HG03097 (cell line): ENCODE data around the gene GPR171.

Source experiments
- ATAC-seq: cut with Tn5 transposase; IDR thresholded peaks from one replicate; pipeline ENCODE4 v1.9.1; 2021; ENCODE audit not compliant: unreplicated experiment, low FRiP score

Gene GPR171

DNA sequence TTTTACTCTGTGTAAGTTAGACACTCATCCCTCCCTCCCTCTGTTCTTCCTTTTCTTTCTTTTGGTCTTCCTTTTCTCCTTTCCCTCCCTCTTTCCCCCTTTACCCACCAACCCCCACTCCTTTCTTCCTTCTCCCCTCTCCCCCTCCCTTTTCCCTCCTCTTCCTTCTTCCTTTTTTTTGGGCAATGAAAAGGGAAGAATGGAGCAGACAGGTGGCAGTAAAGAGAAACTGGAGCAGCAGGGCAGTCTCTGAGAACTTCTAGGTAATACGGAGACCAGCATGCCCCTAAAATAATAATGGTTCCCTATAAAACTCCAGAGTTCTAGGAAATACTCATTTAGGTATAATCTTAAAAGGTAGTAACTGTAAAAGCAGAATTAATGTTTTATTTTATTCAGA, 11.4 kb upstream of the GPR171 start:
- ATAC-seq = no peak

DNA sequence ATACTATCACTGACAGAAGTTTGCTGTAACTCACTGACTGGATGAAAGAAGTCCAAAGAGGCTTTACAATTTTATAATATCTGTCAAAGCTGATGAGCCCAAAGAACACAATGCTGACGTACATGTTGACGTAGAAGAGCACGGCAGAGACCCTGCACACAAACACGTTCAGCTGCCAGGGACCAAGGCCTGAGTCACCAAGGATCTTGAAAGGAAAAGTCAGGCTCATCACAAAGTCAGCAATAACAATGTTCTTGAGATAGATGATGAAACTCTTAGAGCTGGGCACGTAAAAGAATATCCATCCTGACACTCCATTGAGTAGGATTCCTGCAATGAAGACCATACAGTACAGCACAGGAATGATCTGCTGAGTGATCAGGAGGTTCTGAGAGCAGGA, 10.9 kb upstream of the GPR171 start:
- ATAC-seq = no peak

DNA sequence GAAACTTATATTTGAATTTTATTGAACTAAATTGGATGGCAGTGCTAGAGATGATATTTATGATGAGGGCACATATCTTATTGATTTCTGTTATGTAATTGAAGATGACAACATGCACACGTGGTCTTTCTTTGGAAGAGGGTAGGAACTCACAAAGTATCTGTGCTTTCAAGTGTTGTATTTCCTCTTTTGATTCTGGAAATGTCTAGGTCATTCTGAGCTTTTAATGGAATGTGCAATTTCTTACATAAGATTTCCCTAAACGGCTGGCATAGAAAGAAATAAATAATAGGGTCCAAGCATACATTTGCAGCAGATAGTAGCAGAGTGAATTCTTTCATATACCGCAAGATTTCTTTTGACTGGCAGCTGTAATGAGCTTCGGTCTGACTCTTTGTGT, 10.1 kb upstream of the GPR171 start:
- no peak for ATAC-seq

DNA sequence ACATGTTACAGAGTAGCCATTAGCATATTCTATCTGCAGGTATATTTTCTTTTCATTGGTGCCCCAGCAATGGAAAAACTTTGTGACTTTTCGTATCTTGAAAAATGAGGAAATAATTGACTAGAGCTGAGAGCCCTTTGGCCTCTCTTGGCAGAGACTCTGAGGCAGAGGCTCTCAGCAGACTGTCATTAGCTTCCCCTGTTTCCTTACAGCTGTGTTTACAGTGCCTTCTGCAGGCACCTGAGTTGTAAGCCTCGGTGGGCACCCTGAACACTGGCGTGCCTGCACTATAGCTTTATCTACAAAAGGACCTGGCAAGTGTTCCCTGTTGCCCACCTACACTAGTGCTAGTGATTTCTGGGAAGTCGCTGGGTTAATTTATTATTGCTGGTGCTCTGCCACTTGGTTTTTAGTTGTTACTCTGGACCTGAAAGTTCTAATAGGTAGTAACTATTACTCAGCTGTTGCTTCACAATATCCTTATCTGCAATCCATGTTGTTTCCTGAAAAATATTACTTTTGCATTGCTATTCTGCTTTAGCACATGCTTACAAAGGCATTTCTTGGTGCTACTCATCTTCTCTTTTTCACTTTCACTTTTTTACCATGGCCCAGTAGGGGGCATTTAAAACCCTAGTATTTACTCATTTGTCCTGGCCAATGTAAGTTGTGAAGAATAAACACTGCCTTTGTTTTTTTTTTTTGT, 7.8 kb upstream of the GPR171 start:
- ATAC-seq = peak; percentile 70

DNA sequence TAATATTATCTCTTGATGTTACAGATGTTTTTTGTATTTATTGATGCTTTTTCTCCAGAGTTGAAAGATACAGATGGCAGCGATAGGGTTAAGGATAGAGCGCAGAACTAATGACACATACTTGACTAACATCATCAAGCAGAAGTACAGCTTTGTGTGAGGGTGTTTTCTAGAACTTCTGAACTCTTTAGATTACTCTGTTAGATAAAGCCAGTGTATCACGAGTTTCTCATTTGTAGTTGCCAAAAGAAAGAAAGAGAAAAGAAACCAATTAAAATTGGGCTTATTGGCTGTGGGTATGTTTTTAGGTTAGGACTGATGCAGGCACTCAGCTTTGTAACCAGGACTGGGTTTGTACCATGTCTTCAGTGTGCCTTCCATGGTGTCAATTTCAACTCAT, 6.6 kb upstream of the GPR171 start:
- no peak for ATAC-seq

DNA sequence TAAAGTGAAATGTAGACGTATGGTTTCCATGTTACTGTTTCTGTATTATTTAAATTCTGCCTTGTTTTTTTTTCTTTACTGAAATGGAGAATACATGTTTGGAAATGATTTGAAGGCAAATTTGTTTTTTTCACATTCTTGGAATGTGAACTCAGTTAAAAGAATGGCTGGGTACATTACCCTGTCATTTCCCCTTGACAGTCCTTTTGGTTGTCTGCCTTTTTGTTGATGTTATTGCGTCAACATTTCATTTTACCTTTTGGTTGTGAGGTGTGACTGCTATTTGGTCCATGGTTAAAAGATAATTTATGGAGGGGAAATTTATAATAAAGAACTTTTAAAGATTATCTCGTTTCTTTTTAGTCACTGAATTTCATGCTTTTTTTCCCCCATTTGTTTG, 3.2 kb upstream of the GPR171 start:
- ATAC-seq = no peak

DNA sequence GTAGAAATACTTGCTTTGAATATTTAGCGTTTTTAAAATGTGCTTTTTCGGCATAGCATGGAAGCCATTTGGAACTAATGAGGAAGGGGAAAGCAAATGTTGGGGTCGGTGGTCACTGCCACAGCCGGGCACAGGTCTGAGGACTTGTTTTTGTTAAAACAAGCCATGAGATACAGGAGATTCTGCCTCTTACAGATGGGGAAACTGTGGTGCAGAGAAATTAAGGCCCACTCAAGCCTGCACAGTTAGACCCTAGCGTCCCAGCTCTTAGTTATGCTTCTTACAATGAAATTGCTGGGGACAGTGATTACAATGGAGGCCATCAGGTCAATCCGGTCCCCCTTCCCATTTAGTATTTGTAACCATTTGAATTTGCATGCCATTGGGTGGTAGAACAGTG, 2.5 kb upstream of the GPR171 start:
- ATAC-seq = no peak

DNA sequence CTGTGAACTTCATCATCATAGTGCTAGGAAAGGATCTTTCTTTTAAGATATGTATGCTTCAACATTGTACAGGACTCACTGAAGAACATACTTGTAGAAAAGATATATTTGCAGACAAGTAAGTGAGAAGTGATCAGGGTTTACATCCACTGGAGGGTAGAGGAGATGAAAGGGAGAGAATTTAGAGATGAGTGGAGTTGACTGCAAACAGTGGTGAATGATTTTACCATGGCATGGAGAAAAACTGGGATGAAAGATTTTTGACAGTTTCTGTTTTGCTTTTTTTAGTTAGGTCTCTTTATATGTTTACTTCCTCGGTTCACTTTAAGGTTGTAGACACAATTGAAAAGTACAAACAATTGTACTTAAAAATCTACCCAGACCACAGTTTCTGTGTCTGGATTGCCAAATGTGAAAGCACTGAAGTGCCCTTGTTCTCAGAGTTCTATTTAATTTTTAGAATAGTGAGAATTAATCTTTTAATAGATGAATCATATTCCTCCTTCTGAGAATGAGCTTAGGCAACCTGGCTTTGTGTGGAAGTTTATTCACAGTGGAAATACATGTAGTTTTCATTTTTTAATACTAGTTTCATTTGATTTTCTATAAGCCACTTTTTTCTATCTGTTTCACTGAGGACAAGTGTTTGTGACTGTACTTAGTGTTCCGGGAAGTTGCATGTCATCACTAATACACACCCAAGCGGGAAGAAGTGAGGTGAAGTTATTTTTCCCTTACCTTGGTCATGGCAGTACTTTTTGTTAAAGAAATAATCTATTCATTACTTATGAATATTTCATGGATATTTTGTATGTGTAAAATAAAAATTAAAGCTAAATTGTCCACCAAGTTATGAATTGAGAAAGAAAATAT, 1.8 kb upstream of the GPR171 start:
- ATAC-seq = no peak

DNA sequence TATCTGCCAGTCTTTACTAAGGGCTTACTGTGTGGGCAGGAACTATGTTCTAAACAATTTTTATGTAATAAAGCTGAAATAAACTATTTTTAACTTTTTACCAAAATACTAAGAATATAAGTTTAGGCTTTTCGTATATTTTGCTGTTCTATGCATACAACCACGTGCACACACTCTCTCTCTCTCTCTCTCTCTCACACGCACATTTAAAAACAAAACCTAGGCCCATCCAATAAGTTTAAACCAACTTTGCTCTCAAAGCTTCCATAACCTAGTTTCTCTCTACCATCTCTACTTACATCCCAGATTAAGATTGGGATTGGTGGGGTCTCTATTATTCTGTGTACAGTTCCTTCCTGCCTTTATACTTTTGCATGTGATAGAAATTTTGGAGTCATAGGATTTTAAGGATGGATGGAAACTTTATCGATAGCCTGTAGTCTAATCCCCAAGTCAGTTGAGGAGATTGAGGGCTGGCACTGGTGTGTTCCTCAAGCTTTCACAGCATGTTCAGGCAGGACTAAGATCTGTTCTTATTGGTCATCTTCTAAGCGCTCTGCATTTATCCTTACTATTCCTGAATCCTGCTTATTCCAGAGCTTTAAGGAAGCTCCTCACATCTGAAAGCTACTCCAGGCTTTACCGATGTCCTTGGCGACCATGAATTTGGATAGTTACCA, 1.8 kb downstream of the GPR171 start:
- no peak for ATAC-seq

DNA sequence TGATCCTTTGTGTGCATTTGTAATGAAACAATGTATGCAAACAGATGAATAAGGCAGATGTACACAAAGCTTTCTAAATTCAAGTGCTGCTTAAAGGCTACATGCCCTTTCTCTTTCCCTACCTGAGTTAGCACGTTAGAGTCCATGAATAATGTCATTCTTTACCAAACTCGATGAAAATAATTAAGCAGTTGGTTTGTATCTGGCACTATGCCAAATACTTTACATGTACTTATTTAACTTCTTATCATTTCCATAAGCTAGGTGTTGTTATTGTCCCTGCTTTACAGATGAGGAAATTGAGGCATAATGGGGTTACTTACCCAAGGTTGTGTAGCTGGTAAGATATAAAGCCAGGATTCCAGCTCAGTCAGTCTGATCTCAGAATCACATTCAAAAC, 2.4 kb downstream of the GPR171 start:
- ATAC-seq = no peak

DNA sequence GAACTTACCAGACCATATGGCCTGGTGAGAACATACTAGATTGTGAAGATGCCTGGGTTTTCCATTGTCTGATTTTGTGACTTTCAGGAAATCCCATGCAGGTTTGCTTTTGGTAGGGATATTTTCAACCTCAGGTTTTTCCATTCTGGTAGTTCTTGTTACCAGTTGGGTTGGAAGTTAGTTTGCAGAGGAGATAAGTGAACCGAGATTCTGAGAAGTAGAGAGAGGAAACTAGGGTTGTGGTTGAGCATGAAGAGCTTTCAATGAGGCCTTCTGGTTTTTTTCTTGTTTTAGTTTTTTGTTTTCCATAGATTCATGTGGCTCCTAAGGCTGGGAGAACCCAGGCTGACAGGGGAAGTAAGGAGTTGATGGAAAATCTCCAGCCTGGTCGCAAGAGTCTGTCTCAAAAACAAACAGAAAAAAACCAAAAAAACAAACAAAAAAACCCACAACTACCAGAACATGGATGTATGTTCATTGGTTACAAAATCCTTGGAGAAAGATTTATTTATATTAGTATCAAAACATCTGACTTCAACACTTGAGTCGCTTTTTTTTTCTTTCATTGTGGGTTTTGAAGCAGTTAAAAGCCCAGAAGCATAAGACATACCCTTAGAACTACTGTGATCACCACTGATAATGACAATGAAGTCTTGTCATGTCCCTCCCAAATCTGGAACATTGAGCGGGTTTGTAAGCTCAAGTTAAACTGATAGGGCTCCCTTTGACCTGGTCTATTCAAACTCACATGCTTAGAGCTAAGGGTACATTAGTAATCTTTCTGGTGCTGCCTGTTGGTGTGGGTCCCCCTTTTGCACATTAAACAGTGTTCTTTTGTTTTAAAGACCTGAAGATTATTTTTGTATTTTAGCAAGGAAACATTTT, 3.2 kb downstream of the GPR171 start:
- no peak for ATAC-seq

DNA sequence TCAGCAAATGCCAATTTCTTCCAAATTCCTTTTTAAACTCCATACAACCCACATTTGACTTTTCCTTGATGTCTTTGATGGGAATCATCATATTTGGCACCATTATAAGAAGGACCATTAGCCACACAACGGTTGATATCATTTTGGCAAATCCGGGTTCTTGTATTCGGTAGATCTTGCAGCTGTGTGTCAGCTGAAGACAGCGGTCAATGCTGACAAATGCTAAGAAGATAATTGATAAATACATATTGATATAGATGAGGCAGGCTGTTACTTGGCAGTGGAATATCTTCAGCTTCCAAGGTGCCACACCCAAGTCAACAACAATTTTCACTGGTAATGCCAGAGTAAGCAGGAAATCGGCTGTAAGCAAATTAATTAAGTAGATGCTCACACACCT, 4.2 kb downstream of the GPR171 start:
- no peak for ATAC-seq

DNA sequence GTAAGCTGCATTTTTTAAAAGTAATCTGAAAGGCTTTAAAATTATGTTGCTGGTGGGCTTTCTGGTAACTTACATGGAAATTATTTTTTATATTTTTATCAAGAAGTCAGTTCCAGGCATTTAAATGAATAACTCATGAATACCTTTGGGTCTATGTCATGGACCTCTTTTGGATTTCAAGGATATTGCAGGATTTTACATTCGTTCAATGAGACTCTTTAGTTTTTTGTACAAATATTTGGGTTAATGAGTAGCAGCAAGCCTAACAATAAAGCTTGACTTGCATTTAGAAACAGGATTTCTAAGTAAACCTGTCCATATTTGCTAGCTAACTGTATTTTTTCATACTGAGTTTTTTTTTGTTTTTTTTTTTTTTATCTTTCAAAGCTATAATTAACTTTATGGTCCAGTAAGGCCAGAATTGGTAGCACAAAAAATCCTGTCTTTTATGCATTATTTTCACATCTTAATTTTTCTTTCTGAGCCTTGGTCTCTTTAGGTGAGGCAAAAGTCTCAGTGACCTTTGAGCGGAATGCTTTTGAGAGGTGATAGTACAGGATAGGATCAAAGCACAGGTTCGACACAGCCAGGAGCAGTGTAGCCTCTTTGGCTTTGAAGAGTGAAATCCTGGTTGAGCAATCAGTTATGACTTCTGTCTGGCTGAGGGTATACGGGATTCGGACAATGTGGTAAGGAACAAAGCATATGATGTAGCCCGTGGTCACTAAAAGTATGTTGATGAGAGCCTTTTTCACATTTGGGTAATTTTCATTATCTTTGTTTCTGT, 4.8 kb downstream of the GPR171 start:
- no peak for ATAC-seq

DNA sequence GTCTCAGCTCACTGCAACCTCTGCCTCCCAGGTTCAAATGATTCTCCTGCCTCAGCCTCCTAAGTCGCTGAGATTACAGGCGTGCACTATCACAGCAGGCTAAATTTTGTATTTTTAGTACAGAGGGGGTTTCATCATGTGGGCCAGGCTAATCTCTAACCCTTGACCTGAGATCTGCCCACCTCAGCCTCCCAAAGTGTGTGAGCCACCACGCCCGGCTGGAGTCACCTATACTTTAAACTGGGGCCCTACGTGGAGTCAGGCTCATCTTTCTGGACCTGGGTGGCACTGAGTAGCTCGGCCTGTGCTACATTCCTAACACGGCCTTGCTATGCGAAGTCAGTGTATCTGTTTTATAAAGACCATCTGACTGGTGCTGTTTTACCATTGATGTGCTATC, 5.8 kb downstream of the GPR171 start:
- ATAC-seq = no peak

DNA sequence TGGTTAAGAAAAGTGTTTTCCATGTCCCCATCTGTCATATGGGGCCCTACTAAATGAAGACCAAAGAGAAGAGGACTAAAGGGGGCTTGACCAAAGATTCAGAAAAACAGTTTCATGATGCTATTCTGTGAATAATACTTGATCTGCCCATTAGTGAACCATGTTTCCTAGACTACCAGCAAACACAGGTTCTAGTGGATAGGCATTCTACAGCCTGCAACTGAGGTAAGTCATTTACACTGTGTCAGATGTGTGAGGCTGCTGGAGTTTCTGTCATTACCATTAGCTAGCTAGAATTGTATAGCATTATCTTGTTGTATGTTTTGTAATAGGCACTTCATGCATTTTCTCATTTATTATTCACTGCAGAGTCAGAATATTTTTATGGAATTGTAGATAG, 6.6 kb downstream of the GPR171 start:
- ATAC-seq = no peak

DNA sequence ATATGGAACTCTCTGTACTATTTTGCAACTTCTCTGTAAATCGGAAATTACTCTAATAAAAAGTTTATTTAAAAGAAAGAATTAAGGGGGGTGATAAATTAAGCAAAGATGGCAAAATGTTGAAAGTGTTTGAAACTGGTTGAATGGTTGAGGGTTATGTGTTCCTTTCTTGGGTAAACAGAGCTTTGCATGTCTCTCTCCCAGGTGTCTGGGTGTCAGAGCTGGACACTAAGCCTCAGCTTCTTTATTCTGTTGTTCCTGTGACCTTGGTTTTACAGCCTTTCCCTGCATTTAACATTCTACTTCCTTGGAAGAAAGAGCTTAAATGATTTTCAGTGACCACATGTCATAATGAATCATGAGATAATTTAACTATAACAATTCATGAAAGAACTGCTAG, 7.2 kb downstream of the GPR171 start:
- ATAC-seq = no peak

DNA sequence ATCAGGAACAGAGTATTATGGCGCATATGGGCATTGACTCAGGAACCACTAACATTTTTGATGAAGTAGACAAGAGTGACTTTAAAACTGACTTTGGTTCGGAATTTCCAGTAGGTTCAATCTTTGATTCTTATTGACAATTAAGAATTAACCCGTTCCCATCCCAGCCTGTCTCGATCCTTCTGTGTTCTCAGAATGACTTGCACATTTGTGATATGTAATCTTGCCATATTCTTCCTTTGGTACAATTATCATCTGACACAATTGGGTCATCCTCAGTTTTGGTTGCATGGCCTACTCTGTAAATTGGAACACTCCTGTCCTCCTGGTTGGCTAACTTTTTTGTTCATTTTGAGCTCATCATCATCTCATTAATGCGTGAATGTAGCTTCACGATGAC, 10.5 kb downstream of the GPR171 start:
- no peak for ATAC-seq

DNA sequence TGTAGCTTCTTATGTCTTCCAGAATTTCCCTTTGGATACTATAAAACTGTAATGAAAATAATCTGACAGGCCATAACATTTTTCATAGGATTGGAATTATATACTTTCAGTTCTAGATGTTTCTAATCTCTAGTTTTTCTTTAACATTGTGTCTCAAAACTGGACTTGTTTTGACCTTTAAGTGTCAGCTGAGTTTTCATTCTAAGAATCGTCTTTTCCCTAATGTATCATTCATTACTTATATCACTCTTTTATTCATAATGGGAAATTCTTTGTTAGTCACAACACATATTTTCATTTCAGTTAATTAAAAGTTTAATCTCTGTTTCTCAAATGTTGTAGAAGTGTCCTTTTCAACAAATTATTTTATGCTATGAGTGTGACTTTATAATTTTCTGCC, 11.9 kb downstream of the GPR171 start:
- ATAC-seq = no peak

DNA sequence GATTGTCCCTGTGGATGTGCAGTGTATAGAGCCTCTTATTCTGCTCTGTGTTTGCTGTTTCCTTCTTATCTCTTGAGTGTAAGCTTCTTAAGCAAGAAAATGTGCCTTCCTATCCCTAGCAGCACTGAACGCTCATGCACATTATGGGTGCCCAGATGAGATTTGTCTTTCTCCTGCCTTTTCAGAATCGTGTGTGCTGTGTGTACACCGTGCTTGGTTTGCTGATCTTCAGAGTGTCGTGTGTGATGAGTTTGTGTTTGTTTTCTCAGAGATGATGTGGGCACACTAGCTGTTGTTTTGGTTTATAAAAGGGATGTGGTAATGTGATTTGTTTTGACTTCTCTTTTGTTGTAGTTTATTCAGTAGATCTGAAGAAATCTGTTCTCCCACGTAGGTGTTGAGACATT, 19.7 kb downstream of the GPR171 start:
- ATAC-seq = no peak
